ENCODE results near the gene APOBEC3F.
"Not testable (repeated sequence)": the region's sequence is repeated elsewhere in the genome, so short reads cannot be mapped to it uniquely, and the experiment has no call there.

APOBEC3F gene

DNA sequence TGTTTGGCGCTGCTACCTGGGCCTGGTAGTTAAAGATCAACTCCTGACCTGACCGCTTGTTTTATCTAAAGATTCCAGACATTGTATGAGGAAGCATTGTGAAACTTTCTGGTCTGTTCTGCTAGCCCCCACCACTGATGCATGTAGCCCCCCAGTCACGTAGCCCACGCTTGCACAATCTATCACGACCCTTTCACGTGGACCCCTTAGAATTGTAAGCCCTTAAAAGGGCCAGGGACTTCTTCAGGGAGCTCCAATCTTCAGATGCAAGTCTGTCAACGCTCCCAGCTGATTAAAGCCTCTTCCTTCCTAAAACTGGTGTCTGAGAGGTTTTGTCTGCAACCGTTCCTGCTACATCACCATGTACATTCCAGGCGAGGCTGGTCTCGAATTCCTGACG lies 15.0 kb downstream of the APOBEC3F start:
- H3K4me1 ChIP-seq (ENCODE audit: control insufficient read depth in 1 of 2, insufficient read depth in 2 of 2, low read length in 2 of 2) = no peaks in the 10 kb centered on the region
- H3K27ac ChIP-seq (ENCODE audit: low read length) = no peak overlapping the region
- no peak overlapping the region for H3K4me3 ChIP-seq (ENCODE audit: low read depth in 1 of 2, low read length in 2 of 2)
- H3K9me3 ChIP-seq (ENCODE audit: control insufficient read depth in 1 of 2, low read length in 2 of 2) = no peaks in the 10 kb centered on the region
- no peaks in the 10 kb centered on the region for H3K36me3 ChIP-seq (ENCODE audit: control insufficient read depth in 1 of 2, insufficient read depth in 2 of 2, low read length in 2 of 2)
- no peaks in the 10 kb centered on the region for H3K27me3 ChIP-seq (ENCODE audit: low read depth, low read length)

DNA sequence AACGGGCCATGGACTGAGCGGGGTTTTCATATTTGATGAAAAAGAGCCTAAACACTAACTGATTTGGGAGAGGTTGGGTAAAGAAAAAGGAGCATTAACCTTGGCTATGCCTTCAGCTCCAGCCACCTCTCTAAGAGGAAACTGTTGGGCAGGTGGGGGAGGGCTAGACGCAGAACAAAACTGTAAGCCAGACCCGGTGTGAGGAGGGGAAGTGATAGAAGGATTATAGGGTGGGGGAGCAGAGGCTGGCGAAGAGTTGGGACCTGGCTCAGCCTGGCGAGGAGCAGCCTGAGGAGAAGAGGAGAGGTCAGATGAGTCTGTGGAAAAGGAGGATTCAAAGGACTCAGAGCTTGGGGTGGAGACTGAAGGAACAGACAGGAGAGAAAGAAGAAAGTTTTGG lies 20.6 kb downstream of the APOBEC3F start:
- H3K4me1 ChIP-seq (ENCODE audit: control insufficient read depth in 1 of 2, insufficient read depth in 2 of 2, low read length in 2 of 2); H3K9me3 ChIP-seq (ENCODE audit: control insufficient read depth in 1 of 2, low read length in 2 of 2); H3K36me3 ChIP-seq (ENCODE audit: control insufficient read depth in 1 of 2, insufficient read depth in 2 of 2, low read length in 2 of 2); H3K27ac ChIP-seq (ENCODE audit: low read length); H3K27me3 ChIP-seq (ENCODE audit: low read depth, low read length); H3K4me3 ChIP-seq (ENCODE audit: low read depth in 1 of 2, low read length in 2 of 2): not testable (repeated sequence)

DNA sequence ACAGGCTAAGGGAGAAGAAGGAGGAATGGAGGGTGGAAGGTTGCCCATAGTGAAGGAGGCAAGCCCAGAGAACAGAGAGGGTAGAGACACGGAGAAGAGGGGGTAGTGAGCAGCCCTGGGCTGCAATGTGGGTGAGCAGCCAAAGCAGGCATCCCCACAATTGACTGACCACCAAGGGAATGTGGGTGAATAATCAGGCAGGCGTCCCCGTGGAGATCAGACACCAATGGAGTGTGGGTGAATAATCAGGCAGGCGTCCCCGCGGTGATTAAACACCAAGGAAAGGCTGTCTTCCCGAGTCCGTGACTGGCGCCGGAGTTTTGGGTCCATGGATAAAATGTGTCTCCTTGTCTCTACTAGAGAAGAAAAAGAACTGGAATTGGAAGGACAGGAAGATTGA lies 21.3 kb downstream of the APOBEC3F start:
- not testable (repeated sequence) for H3K4me1 ChIP-seq (ENCODE audit: control insufficient read depth in 1 of 2, insufficient read depth in 2 of 2, low read length in 2 of 2); H3K27me3 ChIP-seq (ENCODE audit: low read depth, low read length); H3K36me3 ChIP-seq (ENCODE audit: control insufficient read depth in 1 of 2, insufficient read depth in 2 of 2, low read length in 2 of 2); H3K9me3 ChIP-seq (ENCODE audit: control insufficient read depth in 1 of 2, low read length in 2 of 2); H3K4me3 ChIP-seq (ENCODE audit: low read depth in 1 of 2, low read length in 2 of 2); H3K27ac ChIP-seq (ENCODE audit: low read length)

DNA sequence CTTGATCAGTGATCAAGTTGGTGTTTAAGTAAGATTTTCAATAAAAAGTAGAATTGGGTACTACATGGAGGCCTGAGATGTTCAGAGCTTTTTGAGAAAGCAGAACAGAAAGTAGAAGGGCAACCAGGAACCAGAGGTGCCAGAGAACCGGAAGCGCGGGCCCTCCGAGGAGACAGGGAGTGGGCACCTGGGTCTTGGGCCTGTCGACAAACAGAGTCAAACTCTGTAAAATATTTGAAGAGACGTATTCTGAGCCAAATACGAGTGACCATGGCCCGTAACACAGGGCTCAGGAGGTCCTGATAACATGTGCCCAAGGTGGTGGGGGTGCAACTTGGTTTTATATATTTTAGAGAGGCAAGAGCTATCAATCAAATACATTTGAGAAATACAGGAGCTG lies 23.2 kb downstream of the APOBEC3F start:
- not testable (repeated sequence) for H3K27ac ChIP-seq (ENCODE audit: low read length); H3K27me3 ChIP-seq (ENCODE audit: low read depth, low read length); H3K9me3 ChIP-seq (ENCODE audit: control insufficient read depth in 1 of 2, low read length in 2 of 2); H3K36me3 ChIP-seq (ENCODE audit: control insufficient read depth in 1 of 2, insufficient read depth in 2 of 2, low read length in 2 of 2); H3K4me1 ChIP-seq (ENCODE audit: control insufficient read depth in 1 of 2, insufficient read depth in 2 of 2, low read length in 2 of 2); H3K4me3 ChIP-seq (ENCODE audit: low read depth in 1 of 2, low read length in 2 of 2)

DNA sequence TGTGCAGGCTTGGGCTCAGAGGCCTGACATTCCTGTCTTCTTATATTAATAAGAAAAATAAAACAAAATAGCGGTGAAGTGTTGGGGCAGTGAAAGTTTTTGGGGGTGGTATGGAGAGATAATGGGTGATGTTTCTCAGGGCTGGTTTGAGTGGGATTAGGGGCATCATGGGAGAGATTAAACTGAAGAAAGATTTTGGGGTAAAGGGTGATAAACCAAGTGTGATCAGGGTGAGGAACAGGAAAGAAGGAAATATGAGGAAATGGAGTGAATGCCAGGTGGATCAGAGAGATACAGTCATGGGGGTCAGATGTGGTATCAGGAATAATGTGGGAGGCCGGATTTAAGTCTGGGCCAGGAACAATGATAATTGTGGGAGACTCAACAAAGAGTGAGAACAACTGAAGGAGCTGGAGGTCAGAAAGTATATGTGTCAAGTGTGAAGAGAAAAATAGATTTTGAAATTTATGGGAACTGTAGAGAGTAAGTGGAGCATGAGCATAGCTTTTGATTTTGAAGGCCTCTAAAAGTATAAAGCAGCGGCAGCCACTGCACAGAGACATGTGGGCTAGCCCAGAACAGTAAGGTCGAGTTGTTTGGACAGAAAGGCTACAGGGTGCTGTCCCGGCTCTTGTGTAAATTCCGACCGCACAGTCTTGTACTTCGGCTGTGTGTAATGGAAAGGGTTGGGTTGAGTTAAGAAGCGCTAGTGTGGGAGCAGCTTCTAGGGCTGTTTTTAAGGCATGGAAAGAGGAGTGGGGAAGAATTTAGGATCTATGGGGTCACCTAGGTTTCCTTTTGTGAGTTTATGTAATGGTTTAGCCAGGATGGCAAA lies 26.0 kb downstream of the APOBEC3F start:
- H3K4me3 ChIP-seq (ENCODE audit: low read depth in 1 of 2, low read length in 2 of 2); H3K36me3 ChIP-seq (ENCODE audit: control insufficient read depth in 1 of 2, insufficient read depth in 2 of 2, low read length in 2 of 2); H3K9me3 ChIP-seq (ENCODE audit: control insufficient read depth in 1 of 2, low read length in 2 of 2); H3K27ac ChIP-seq (ENCODE audit: low read length); H3K27me3 ChIP-seq (ENCODE audit: low read depth, low read length); H3K4me1 ChIP-seq (ENCODE audit: control insufficient read depth in 1 of 2, insufficient read depth in 2 of 2, low read length in 2 of 2): not testable (repeated sequence)

DNA sequence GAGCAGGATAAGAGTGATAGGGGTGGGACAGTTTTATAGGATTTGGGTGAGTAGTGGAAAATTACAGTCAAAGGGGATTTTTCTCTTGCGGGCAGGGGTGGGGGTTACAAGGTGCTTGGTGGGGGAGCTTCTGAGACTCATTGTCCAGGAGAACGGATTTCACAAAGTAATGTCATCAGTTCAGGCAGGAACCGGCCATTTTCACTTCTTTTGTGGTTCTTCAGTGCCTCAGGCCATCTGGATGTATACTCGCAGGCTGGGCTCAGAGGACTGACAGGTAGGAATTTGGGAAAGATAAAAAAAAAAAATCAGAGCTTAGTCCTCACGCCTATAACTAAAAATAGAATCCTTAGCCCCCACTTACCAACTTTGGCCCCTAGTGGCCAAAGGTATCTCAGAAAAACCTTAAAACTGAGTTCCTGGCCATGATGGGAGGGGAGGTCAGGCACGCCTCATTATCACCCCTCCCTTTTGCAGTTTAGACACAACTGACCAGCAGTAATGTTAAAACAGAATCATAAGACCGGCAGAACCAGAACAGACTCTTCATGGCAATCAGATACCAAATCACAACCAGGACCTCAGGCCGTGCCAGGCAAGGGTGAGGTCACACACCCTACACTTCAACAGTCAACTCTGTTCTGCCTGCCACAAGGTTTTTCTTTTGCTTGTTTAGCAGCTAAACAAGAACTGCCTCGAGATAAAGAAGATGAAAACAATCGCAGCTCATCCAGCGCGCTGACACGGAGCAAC lies 27.5 kb downstream of the APOBEC3F start:
- Histone ChIP-seq H3K9me3 (ENCODE audit: control insufficient read depth in 1 of 2, low read length in 2 of 2) (no peaks in the 10 kb centered on the region), H3K27me3 (ENCODE audit: low read depth, low read length) (no peaks in the 10 kb centered on the region), H3K4me1 (ENCODE audit: control insufficient read depth in 1 of 2, insufficient read depth in 2 of 2, low read length in 2 of 2) (no peaks in the 10 kb centered on the region), H3K36me3 (ENCODE audit: control insufficient read depth in 1 of 2, insufficient read depth in 2 of 2, low read length in 2 of 2) (no peaks in the 10 kb centered on the region), H3K27ac (ENCODE audit: low read length) (no peak overlapping the region), H3K4me3 (ENCODE audit: low read depth in 1 of 2, low read length in 2 of 2) (no peak overlapping the region)

DNA sequence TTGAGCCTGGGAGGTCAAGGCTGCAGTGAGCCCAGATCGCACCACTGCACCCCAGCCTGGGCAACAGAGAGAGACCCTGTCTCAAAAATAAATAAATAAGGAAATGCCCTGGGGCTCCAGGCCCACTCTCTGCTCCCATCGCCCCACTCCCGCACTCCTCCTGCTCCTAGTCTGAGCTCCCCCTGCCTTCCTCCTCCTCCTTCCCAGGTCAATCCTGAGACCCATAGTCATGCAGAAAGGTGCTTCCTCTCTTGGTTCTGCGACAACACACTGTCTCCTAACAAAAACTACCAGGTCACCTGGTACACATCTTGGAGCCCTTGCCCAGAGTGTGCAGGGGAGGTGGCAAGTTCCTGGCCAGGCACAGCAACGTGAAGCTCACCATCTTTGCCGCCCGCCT lies 29.5 kb downstream of the APOBEC3F start:
- H3K4me1 ChIP-seq (ENCODE audit: control insufficient read depth in 1 of 2, insufficient read depth in 2 of 2, low read length in 2 of 2) = no peaks in the 10 kb centered on the region
- H3K27ac ChIP-seq (ENCODE audit: low read length) = no peak overlapping the region
- H3K27me3 ChIP-seq (ENCODE audit: low read depth, low read length) = no peaks in the 10 kb centered on the region
- H3K36me3 ChIP-seq (ENCODE audit: control insufficient read depth in 1 of 2, insufficient read depth in 2 of 2, low read length in 2 of 2) = no peaks in the 10 kb centered on the region
- H3K9me3 ChIP-seq (ENCODE audit: control insufficient read depth in 1 of 2, low read length in 2 of 2) = no peaks in the 10 kb centered on the region
- H3K4me3 ChIP-seq (ENCODE audit: low read depth in 1 of 2, low read length in 2 of 2) = no peak overlapping the region

DNA sequence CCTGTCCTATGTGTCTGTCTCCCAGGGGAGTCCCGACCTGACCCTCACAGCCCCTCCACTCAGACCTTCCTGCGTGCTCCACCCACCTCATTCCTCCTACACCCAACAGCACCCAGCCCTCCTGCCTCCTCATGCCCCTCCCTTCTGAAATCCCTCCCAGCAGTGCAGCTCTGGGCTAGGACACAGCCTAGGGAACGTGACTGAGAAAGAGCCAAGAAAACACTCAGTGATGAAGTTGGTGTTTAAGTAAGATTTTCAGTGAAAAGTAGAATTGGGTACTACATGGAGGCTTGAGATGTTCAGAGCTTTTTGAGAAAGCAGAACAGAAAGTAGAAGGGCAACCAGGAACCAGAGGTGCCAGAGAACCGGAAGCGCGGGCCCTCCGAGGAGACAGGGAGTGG lies 31.9 kb downstream of the APOBEC3F start:
- not testable (repeated sequence) for H3K9me3 ChIP-seq (ENCODE audit: control insufficient read depth in 1 of 2, low read length in 2 of 2); H3K27me3 ChIP-seq (ENCODE audit: low read depth, low read length); H3K27ac ChIP-seq (ENCODE audit: low read length); H3K36me3 ChIP-seq (ENCODE audit: control insufficient read depth in 1 of 2, insufficient read depth in 2 of 2, low read length in 2 of 2); H3K4me3 ChIP-seq (ENCODE audit: low read depth in 1 of 2, low read length in 2 of 2); H3K4me1 ChIP-seq (ENCODE audit: control insufficient read depth in 1 of 2, insufficient read depth in 2 of 2, low read length in 2 of 2)

DNA sequence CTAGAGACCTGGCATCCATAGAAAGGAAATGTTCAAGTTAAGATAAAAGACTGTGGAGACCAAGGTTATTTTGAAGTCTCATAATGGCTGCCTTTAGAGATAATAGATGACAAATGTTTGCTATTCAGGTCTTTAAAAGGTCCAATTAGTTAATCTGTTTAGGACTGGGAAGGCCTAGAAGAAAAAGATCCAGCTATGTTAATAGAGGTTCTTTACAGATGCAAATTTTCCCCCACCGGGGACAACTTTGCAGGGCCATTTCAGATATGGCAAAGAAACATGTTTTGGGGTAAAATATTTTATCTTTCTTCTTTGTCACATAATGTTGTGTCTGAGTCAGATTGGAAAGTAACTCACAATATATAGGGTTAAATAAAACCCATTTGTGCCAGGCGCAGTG lies 33.3 kb downstream of the APOBEC3F start:
- Histone ChIP-seq H3K9me3 (ENCODE audit: control insufficient read depth in 1 of 2, low read length in 2 of 2) (no peaks in the 10 kb centered on the region), H3K4me1 (ENCODE audit: control insufficient read depth in 1 of 2, insufficient read depth in 2 of 2, low read length in 2 of 2) (peaks cover 0 to 12% of the 10 kb centered on the region in 2 donors), H3K36me3 (ENCODE audit: control insufficient read depth in 1 of 2, insufficient read depth in 2 of 2, low read length in 2 of 2) (no peaks in the 10 kb centered on the region), H3K27me3 (ENCODE audit: low read depth, low read length) (no peaks in the 10 kb centered on the region), H3K27ac (ENCODE audit: low read length) (no peak overlapping the region), H3K4me3 (ENCODE audit: low read depth in 1 of 2, low read length in 2 of 2) (no peak overlapping the region)

DNA sequence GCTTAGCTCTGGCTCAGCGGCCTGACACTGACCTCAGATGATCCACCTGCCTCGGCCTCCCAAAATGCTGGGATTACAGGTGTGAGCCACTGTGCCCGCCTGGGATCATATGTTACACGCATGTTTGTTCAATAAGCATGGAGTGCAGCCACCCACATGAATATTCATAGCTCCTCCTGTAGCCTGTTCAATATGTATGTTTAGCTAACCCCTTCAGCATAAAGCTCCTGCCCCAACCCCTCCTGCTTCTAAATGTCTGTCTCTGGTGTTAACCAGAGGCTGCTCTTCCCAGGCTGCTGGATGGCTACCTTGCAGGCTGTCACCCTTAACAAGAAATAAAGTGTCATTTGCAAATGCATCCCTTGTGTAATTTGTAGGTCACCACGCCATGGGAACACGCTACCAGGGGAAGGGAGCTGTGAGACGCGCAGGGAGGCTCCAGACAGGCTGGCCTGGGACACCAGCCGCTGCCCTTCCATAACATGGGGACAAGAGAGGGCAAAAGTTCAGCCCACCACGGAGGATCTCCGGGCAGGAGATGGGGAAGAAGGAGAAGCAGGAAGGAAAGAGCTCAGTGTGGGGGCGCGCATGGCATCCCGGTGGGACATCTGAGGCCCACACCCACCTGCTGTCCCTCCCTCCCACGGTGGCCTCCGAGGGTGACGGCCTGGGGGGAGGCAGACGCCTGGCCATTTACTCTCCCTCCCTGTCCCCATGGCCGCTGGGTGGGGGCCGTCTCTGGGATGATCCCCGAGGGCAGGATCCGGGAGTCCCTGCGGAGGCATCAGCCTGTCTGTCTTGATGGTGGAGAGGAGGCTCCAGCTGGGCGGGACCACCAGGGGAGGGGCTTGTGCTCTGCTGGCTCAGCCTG lies 35.7 kb downstream of the APOBEC3F start:
- H3K27me3 ChIP-seq (ENCODE audit: low read depth, low read length); H3K9me3 ChIP-seq (ENCODE audit: control insufficient read depth in 1 of 2, low read length in 2 of 2); H3K36me3 ChIP-seq (ENCODE audit: control insufficient read depth in 1 of 2, insufficient read depth in 2 of 2, low read length in 2 of 2); H3K27ac ChIP-seq (ENCODE audit: low read length): not testable (repeated sequence)
- Histone ChIP-seq H3K4me1 (ENCODE audit: control insufficient read depth in 1 of 2, insufficient read depth in 2 of 2, low read length in 2 of 2) (peaks cover 0 to 12% of the 10 kb centered on the region in 2 donors), H3K4me3 (ENCODE audit: low read depth in 1 of 2, low read length in 2 of 2) (peak overlapping the region in 1 of 2 donors; percentile 79)

Data from muscle layer of duodenum (tissue), 2 donors.